Measurements from ENCODE around the gene KBTBD3.

The KBTBD3 gene

GRCh38 chr11:106076919-106077608 lies at the start of gene KBTBD3:
KBTBD3 (minus strand) TSS chr11:106077347; CDS start chr11:106059097, 18,250 bp downstream.
- DNase-seq (ENCODE audit: insufficient read length, low spot score) (peak; percentile 93), FAIRE-seq (peak; percentile 98)

GRCh38 chr11:106121570-106122320 lies 44.6 kb upstream of the KBTBD3 start:
- DNase-seq (ENCODE audit: insufficient read length, low spot score) = no peak
- no peak for FAIRE-seq

GRCh38 chr11:106105986-106106385 lies 28.8 kb upstream of the KBTBD3 start:
- no peak for FAIRE-seq
- no peak for DNase-seq (ENCODE audit: insufficient read length, low spot score)

GRCh38 chr11:106101819-106102218 lies 24.7 kb upstream of the KBTBD3 start:
- FAIRE-seq (no peak), DNase-seq (ENCODE audit: insufficient read length, low spot score) (no peak)

GRCh38 chr11:106101370-106101769 lies 24.2 kb upstream of the KBTBD3 start:
- FAIRE-seq (no peak), DNase-seq (ENCODE audit: insufficient read length, low spot score) (no peak)

- DNase-seq (ENCODE audit: insufficient read length, low spot score) = no peak
- FAIRE-seq = no peak
These were observed 21.9 kb upstream of the KBTBD3 start for GRCh38 chr11:106098893-106099553.

- DNase-seq (ENCODE audit: insufficient read length, low spot score) = no peak
- no peak for FAIRE-seq
These were observed 15.3 kb upstream of the KBTBD3 start for GRCh38 chr11:106092446-106092845.

GRCh38 chr11:106091480-106092123 lies 14.5 kb upstream of the KBTBD3 start:
- FAIRE-seq (no peak), DNase-seq (ENCODE audit: insufficient read length, low spot score) (no peak)

GRCh38 chr11:106088896-106089295 lies 11.7 kb upstream of the KBTBD3 start:
- no peak for FAIRE-seq
- DNase-seq (ENCODE audit: insufficient read length, low spot score) = no peak

GRCh38 chr11:106087815-106088435 lies 10.8 kb upstream of the KBTBD3 start:
- peak; percentile 16 for FAIRE-seq
- DNase-seq (ENCODE audit: insufficient read length, low spot score) = peak; percentile 7

GRCh38 chr11:106086850-106087249 lies 9.7 kb upstream of the KBTBD3 start:
- FAIRE-seq = no peak
- no peak for DNase-seq (ENCODE audit: insufficient read length, low spot score)

GRCh38 chr11:106086135-106086534 lies 9.0 kb upstream of the KBTBD3 start:
- DNase-seq (ENCODE audit: insufficient read length, low spot score) = no peak
- peak; percentile 23 for FAIRE-seq

GRCh38 chr11:106082096-106082495 lies 4.9 kb upstream of the KBTBD3 start:
- no peak for FAIRE-seq
- no peak for DNase-seq (ENCODE audit: insufficient read length, low spot score)

- peak; percentile 11 for DNase-seq (ENCODE audit: insufficient read length, low spot score)
- FAIRE-seq = no peak
These were observed 685 bp upstream of the KBTBD3 start, which contains the start of gene AASDHPPT for GRCh38 chr11:106077609-106078455. AASDHPPT (plus strand) TSS chr11:106077662; CDS start chr11:106077711, 49 bp downstream.

- no peak for FAIRE-seq
- DNase-seq (ENCODE audit: insufficient read length, low spot score) = no peak
These were observed 802 bp downstream of the KBTBD3 start for GRCh38 chr11:106076171-106076918.

GRCh38 chr11:106072804-106073203 lies 4.3 kb downstream of the KBTBD3 start:
- FAIRE-seq (no peak), DNase-seq (ENCODE audit: insufficient read length, low spot score) (no peak)

- FAIRE-seq = no peak
- no peak for DNase-seq (ENCODE audit: insufficient read length, low spot score)
These were observed 6.5 kb downstream of the KBTBD3 start for GRCh38 chr11:106070606-106071005.

GRCh38 chr11:106063009-106063408 lies 14.1 kb downstream of the KBTBD3 start:
- DNase-seq (ENCODE audit: insufficient read length, low spot score) = no peak
- FAIRE-seq = no peak

Measured in HTR-8/SVneo (cell line).